Measurements from ENCODE around the gene YY1.
"Not testable (repeated sequence)": the region's sequence is repeated elsewhere in the genome, so short reads cannot be mapped to it uniquely, and the experiment has no call there.

Gene YY1

GRCh38 chr14:100285021-100285912 lies 46.3 kb downstream of the YY1 start:
- DNase-seq, result peak; percentile 76

- DNase-seq, result no peak
Observed at GRCh38 chr14:100285913-100286400, 47.0 kb downstream of the YY1 start.

GRCh38 chr14:100286484-100287191 lies 47.7 kb downstream of the YY1 start:
- peak; percentile 17 for DNase-seq

GRCh38 chr14:100287202-100287997 lies 48.5 kb downstream of the YY1 start:
- peak; percentile 14 for DNase-seq

- not testable (repeated sequence) for DNase-seq
Observed at GRCh38 chr14:100287998-100288295, 49.0 kb downstream of the YY1 start.

GRCh38 chr14:100288382-100289185 lies 49.6 kb downstream of the YY1 start:
- DNase-seq, result peak; percentile 18

- DNase-seq, result peak; percentile 21
Observed at GRCh38 chr14:100289916-100290606, 51.1 kb downstream of the YY1 start.

GRCh38 chr14:100290607-100291304 lies 51.8 kb downstream of the YY1 start:
- DNase-seq, result peak; percentile 19

- DNase-seq, result peak; percentile 13
Observed at GRCh38 chr14:100291305-100292075, 52.5 kb downstream of the YY1 start.

- no peak for DNase-seq
Observed at GRCh38 chr14:100292301-100292775, 53.4 kb downstream of the YY1 start.

- DNase-seq, result no peak
Observed at GRCh38 chr14:100292776-100293461, 54.0 kb downstream of the YY1 start.

- DNase-seq, result no peak
Observed at GRCh38 chr14:100293497-100294212, 54.7 kb downstream of the YY1 start.

- peak; percentile 27 for DNase-seq
Observed at GRCh38 chr14:100294213-100294962, 55.4 kb downstream of the YY1 start.

- no peak for DNase-seq
Observed at GRCh38 chr14:100294963-100295330, 56.0 kb downstream of the YY1 start.

GRCh38 chr14:100295376-100296105 lies 56.6 kb downstream of the YY1 start:
- DNase-seq, result peak; percentile 16

- DNase-seq, result peak; percentile 18
Observed at GRCh38 chr14:100296106-100296651, 57.2 kb downstream of the YY1 start.

- DNase-seq, result peak; percentile 15
Observed at GRCh38 chr14:100296729-100297128, 57.8 kb downstream of the YY1 start.

Measured in femur (tissue), 1 donor.